ENCODE results near the gene MYOM3.

MYOM3 gene

GRCh38 chr1:24070821-24071393 is 41.0 kb downstream of the MYOM3 start:
- peak; percentile 87 for TF ChIP-seq CTCF (IDR thresholded peaks at IDR 0.05)
- H3K9me3 Mint-ChIP-seq = no peaks in the 10 kb centered on the region
- peaks cover 12% of the 10 kb centered on the region for H3K4me1 Mint-ChIP-seq
- H3K36me3 Mint-ChIP-seq (ENCODE audit: low read depth) = no peaks in the 10 kb centered on the region
- H3K4me3 Mint-ChIP-seq = peak overlapping the region; percentile 36
- DNase-seq = peak; percentile 83
- H3K27me3 Mint-ChIP-seq (ENCODE audit: low read depth, poor library complexity) = peaks cover 12% of the 10 kb centered on the region
- H3K27ac Mint-ChIP-seq = no peak overlapping the region

GRCh38 chr1:24069817-24070216 is 42.1 kb downstream of the MYOM3 start:
- Mint-ChIP-seq H3K4me1 (peaks cover 12% of the 10 kb centered on the region), H3K36me3 (ENCODE audit: low read depth) (no peaks in the 10 kb centered on the region), H3K9me3 (no peaks in the 10 kb centered on the region), H3K27ac (no peak overlapping the region), H3K27me3 (ENCODE audit: low read depth, poor library complexity) (peaks cover 12% of the 10 kb centered on the region), H3K4me3 (no peak overlapping the region)
- no peak for DNase-seq
- TF ChIP-seq CTCF (IDR thresholded peaks at IDR 0.05) = no peak

GRCh38 chr1:24067978-24068377 is 44.0 kb downstream of the MYOM3 start:
- TF ChIP-seq CTCF (IDR thresholded peaks at IDR 0.05) = no peak
- Mint-ChIP-seq H3K27ac (no peak overlapping the region), H3K9me3 (no peaks in the 10 kb centered on the region)

GRCh38 chr1:24065304-24065703 is 46.6 kb downstream of the MYOM3 start:
- no peak overlapping the region for H3K4me3 Mint-ChIP-seq
- no peak for DNase-seq
- H3K27ac Mint-ChIP-seq = peak overlapping the region; percentile 19
- TF ChIP-seq CTCF (IDR thresholded peaks at IDR 0.05) = no peak
- H3K27me3 Mint-ChIP-seq (ENCODE audit: low read depth, poor library complexity) = peaks cover 18% of the 10 kb centered on the region
- H3K36me3 Mint-ChIP-seq (ENCODE audit: low read depth) = peaks cover 4% of the 10 kb centered on the region
- H3K9me3 Mint-ChIP-seq = peaks cover 15% of the 10 kb centered on the region
- H3K4me1 Mint-ChIP-seq = no peaks in the 10 kb centered on the region

More at GRCh38 chr1:24067978-24068377, 44.0 kb downstream of the MYOM3 start:
- peaks cover 18% of the 10 kb centered on the region for H3K27me3 Mint-ChIP-seq (ENCODE audit: low read depth, poor library complexity)
- H3K4me1 Mint-ChIP-seq = peaks cover 12% of the 10 kb centered on the region
- H3K36me3 Mint-ChIP-seq (ENCODE audit: low read depth) = no peaks in the 10 kb centered on the region
- no peak overlapping the region for H3K4me3 Mint-ChIP-seq
- DNase-seq = no peak

GRCh38 chr1:24062221-24062620 is 49.7 kb downstream of the MYOM3 start:
- no peak for TF ChIP-seq CTCF (IDR thresholded peaks at IDR 0.05)
- Mint-ChIP-seq H3K4me1 (no peaks in the 10 kb centered on the region), H3K27me3 (ENCODE audit: low read depth, poor library complexity) (peaks cover 7% of the 10 kb centered on the region), H3K36me3 (ENCODE audit: low read depth) (peaks cover 4% of the 10 kb centered on the region), H3K27ac (no peak overlapping the region), H3K4me3 (no peak overlapping the region), H3K9me3 (peaks cover 15% of the 10 kb centered on the region)
- no peak for DNase-seq

GRCh38 chr1:24060482-24060881 is 51.5 kb downstream of the MYOM3 start:
- no peak overlapping the region for H3K4me3 Mint-ChIP-seq

More at GRCh38 chr1:24060482-24060881, 51.5 kb downstream of the MYOM3 start:
- Mint-ChIP-seq H3K27ac (no peak overlapping the region), H3K4me1 (no peaks in the 10 kb centered on the region), H3K36me3 (ENCODE audit: low read depth) (peaks cover 4% of the 10 kb centered on the region), H3K27me3 (ENCODE audit: low read depth, poor library complexity) (peaks cover 6% of the 10 kb centered on the region), H3K9me3 (peaks cover 15% of the 10 kb centered on the region)
- TF ChIP-seq CTCF (IDR thresholded peaks at IDR 0.05) = no peak
- DNase-seq = no peak

All from nephron progenitor cell (in vitro differentiated cells).